ENCODE measurements around the gene LTB4R2.

Gene LTB4R2

GRCh38 chr14:24356208-24356607 lies 46.3 kb downstream of the LTB4R2 start:
- no peak for TF ChIP-seq CREB5 (CRISPR knock-in tag; IDR thresholded peaks at IDR 0.05; ENCODE audit: low read depth)
- TF ChIP-seq ZFP3 (CRISPR knock-in tag; IDR thresholded peaks at IDR 0.05) = no peak
- TF ChIP-seq CSRNP3 (CRISPR knock-in tag; IDR thresholded peaks at IDR 0.05) = no peak
- no peak for TF ChIP-seq POU6F1 (CRISPR knock-in tag; IDR thresholded peaks at IDR 0.05; ENCODE audit: borderline replicate concordance, low read depth)
- no peak for TF ChIP-seq ISL1 (CRISPR knock-in tag; IDR thresholded peaks at IDR 0.05)
- TF ChIP-seq BACH2 (CRISPR knock-in tag; IDR thresholded peaks at IDR 0.05; ENCODE audit: borderline replicate concordance) = no peak
- no peak for ATAC-seq

- TF ChIP-seq PATZ1 (CRISPR knock-in tag; IDR thresholded peaks at IDR 0.05; ENCODE audit: borderline replicate concordance) (no peak), POU6F1 (CRISPR knock-in tag; IDR thresholded peaks at IDR 0.05; ENCODE audit: borderline replicate concordance, low read depth) (no peak), ZFP3 (CRISPR knock-in tag; IDR thresholded peaks at IDR 0.05) (no peak), ARNTL (CRISPR knock-in tag; IDR thresholded peaks at IDR 0.05; ENCODE audit: borderline replicate concordance, low read depth) (no peak), GLIS3 (CRISPR knock-in tag; IDR thresholded peaks at IDR 0.05) (no peak), SNAI2 (CRISPR knock-in tag; IDR thresholded peaks at IDR 0.05) (no peak), BACH2 (CRISPR knock-in tag; IDR thresholded peaks at IDR 0.05; ENCODE audit: borderline replicate concordance) (no peak), ZC3H10 (CRISPR knock-in tag; IDR thresholded peaks at IDR 0.05) (no peak), ZNF565 (CRISPR knock-in tag; conservative IDR thresholded peaks at IDR 0.05; ENCODE audit: low read depth) (no peak), TCF4 (CRISPR knock-in tag; IDR thresholded peaks at IDR 0.05; ENCODE audit: borderline replicate concordance) (no peak), ZNF8 (CRISPR knock-in tag; IDR thresholded peaks at IDR 0.05) (no peak), ZFP30 (CRISPR knock-in tag; IDR thresholded peaks at IDR 0.05) (no peak), ZNF70 (CRISPR knock-in tag; IDR thresholded peaks at IDR 0.05) (no peak), CSDC2 (CRISPR knock-in tag; IDR thresholded peaks at IDR 0.05) (no peak), CSRNP3 (CRISPR knock-in tag; IDR thresholded peaks at IDR 0.05) (no peak), CREB5 (CRISPR knock-in tag; IDR thresholded peaks at IDR 0.05; ENCODE audit: low read depth) (no peak), ISL1 (CRISPR knock-in tag; IDR thresholded peaks at IDR 0.05) (no peak)
- ATAC-seq = no peak
Observed at GRCh38 chr14:24360281-24360680, 50.3 kb downstream of the LTB4R2 start.

GRCh38 chr14:24361326-24361725 lies 51.4 kb downstream of the LTB4R2 start:
- ATAC-seq = no peak
- TF ChIP-seq PPARA (CRISPR knock-in tag; IDR thresholded peaks at IDR 0.05; ENCODE audit: borderline replicate concordance) (no peak), TSHZ2 (CRISPR knock-in tag; IDR thresholded peaks at IDR 0.05) (no peak), ISL1 (CRISPR knock-in tag; IDR thresholded peaks at IDR 0.05) (no peak), ZFP30 (CRISPR knock-in tag; IDR thresholded peaks at IDR 0.05) (no peak), ZC3H10 (CRISPR knock-in tag; IDR thresholded peaks at IDR 0.05) (no peak), ZNF565 (CRISPR knock-in tag; conservative IDR thresholded peaks at IDR 0.05; ENCODE audit: low read depth) (no peak), PATZ1 (CRISPR knock-in tag; IDR thresholded peaks at IDR 0.05; ENCODE audit: borderline replicate concordance) (no peak), RARB (CRISPR knock-in tag; IDR thresholded peaks at IDR 0.05) (no peak)
